Stimulated activated CD8-positive, alpha-beta memory T cell treated with anti-CD3 and anti-CD28 coated beads, Interleukin-12 subunit alpha, Interleukin-12 subunit beta, amount 100 ng/mL, for 1 hour (primary cell): Measurements from ENCODE around the gene FBH1.
"Not testable (repeated sequence)": the region's sequence is repeated elsewhere in the genome, so short reads cannot be mapped to it uniquely, and the experiment has no call there.

Experiments used
- DNase-seq: peaks from one replicate; pipeline ENCODE4 v3.0.0-alpha.2; 2020; ENCODE audit warnings: low read depth

Gene FBH1

GRCh38 chr10:5942474-5942873, 52.4 kb downstream of the FBH1 start:
- DNase-seq = no peak

GRCh38 chr10:5943536-5943935, 53.5 kb downstream of the FBH1 start:
- no peak for DNase-seq

GRCh38 chr10:5944389-5945189, 54.5 kb downstream of the FBH1 start:
- no peak for DNase-seq

GRCh38 chr10:5945190-5945509, 55.1 kb downstream of the FBH1 start:
- DNase-seq = no peak

- DNase-seq = no peak
Measured at GRCh38 chr10:5945561-5946418, 55.7 kb downstream of the FBH1 start.

GRCh38 chr10:5946419-5946775, 56.4 kb downstream of the FBH1 start:
- DNase-seq = not testable (repeated sequence)

GRCh38 chr10:5946786-5947185, 56.7 kb downstream of the FBH1 start:
- no peak for DNase-seq

- no peak for DNase-seq
Measured at GRCh38 chr10:5947471-5948207, 57.6 kb downstream of the FBH1 start.

- DNase-seq = no peak
Measured at GRCh38 chr10:5948208-5948585, 58.2 kb downstream of the FBH1 start.

GRCh38 chr10:5949009-5949759, 59.1 kb downstream of the FBH1 start:
- DNase-seq = no peak

- DNase-seq = no peak
Measured at GRCh38 chr10:5951167-5951711, 61.2 kb downstream of the FBH1 start.

GRCh38 chr10:5951721-5952407, 61.8 kb downstream of the FBH1 start:
- no peak for DNase-seq

- no peak for DNase-seq
Measured at GRCh38 chr10:5952731-5953385, 62.8 kb downstream of the FBH1 start.

GRCh38 chr10:5953676-5954075, 63.6 kb downstream of the FBH1 start:
- DNase-seq = no peak

GRCh38 chr10:5956146-5956936, 66.3 kb downstream of the FBH1 start:
- DNase-seq = no peak

- no peak for DNase-seq
Measured at GRCh38 chr10:5958077-5958476, 68.0 kb downstream of the FBH1 start.

- DNase-seq = no peak
Measured at GRCh38 chr10:5958675-5959074, 68.6 kb downstream of the FBH1 start.

- DNase-seq = no peak
Measured at GRCh38 chr10:5959142-5959541, 69.1 kb downstream of the FBH1 start.

- no peak for DNase-seq
Measured at GRCh38 chr10:5959581-5960069, 69.6 kb downstream of the FBH1 start.
